Trophoblast cell (in vitro differentiated cells and primary cell): Measurements from ENCODE around the gene LAMB1.
"Not testable (repeated sequence)": the region's sequence is repeated elsewhere in the genome, so short reads cannot be mapped to it uniquely, and the experiment has no call there.

Experiments used
- DNase-seq, 2 donors: peaks; one replicate each; pipeline ENCODE4 v3.0.0-alpha.2; 2016
- H2AFZ ChIP-seq: 2 replicates; pipeline ENCODE4 v1.6.1; 2013; ENCODE audit warnings: low read length, moderate library complexity, mild to moderate bottlenecking; ENCODE audit not compliant: insufficient read depth, poor library complexity
- H2AK5ac ChIP-seq: 2 replicates; pipeline ENCODE4 v1.6.1; 2013; ENCODE audit warnings: mild to moderate bottlenecking, low read length
- H2BK120ac ChIP-seq: 2 replicates; pipeline ENCODE4 v1.6.1; 2013; ENCODE audit warnings: low read length, mild to moderate bottlenecking, moderate library complexity; ENCODE audit not compliant: insufficient read depth, poor library complexity
- H2BK12ac ChIP-seq: 2 replicates; pipeline ENCODE4 v1.6.1; 2013; ENCODE audit warnings: mild to moderate bottlenecking, low read length, moderate library complexity
- H2BK5ac ChIP-seq: 2 replicates; pipeline ENCODE4 v1.6.1; 2013; ENCODE audit warnings: low read length, low read depth, moderate library complexity, mild to moderate bottlenecking; ENCODE audit not compliant: poor library complexity
- H3K14ac ChIP-seq: 2 replicates; pipeline ENCODE4 v1.6.1; 2013; ENCODE audit warnings: mild to moderate bottlenecking, low read length
- H3K18ac ChIP-seq: 2 replicates; pipeline ENCODE4 v1.6.1; 2013; ENCODE audit warnings: mild to moderate bottlenecking, low read length
- H3K23ac ChIP-seq: 2 replicates; pipeline ENCODE4 v1.6.1; 2013; ENCODE audit warnings: low read length
- H3K27ac ChIP-seq: 2 replicates; pipeline ENCODE4 v1.5.1; 2013; ENCODE audit warnings: low read depth, mild to moderate bottlenecking, inconsistent platforms, low read length, moderate library complexity
- H3K27me3 ChIP-seq: 2 replicates; pipeline ENCODE4 v1.6.1; 2013; ENCODE audit warnings: inconsistent platforms, mild to moderate bottlenecking, low read length, moderate library complexity; ENCODE audit not compliant: insufficient read depth
- H3K36me3 ChIP-seq, 2 experiments: 1 replicate in 1 of 2; 2 replicates in 1 of 2; pipeline ENCODE4 v1.6.1; 2013; ENCODE audit warnings: low read length in 2 of 2, mild to moderate bottlenecking in 2 of 2, moderate library complexity in 1 of 2; ENCODE audit not compliant: insufficient read depth in 2 of 2, control insufficient read depth in 1 of 2
- H3K4ac ChIP-seq: 2 replicates; pipeline ENCODE4 v1.6.1; 2013; ENCODE audit warnings: low read depth, mild to moderate bottlenecking, low read length, moderate library complexity
- H3K4me1 ChIP-seq, 2 experiments: 1 replicate in 1 of 2; 2 replicates in 1 of 2; pipeline ENCODE4 v1.6.1; 2013; ENCODE audit warnings: low read length in 2 of 2, mild to moderate bottlenecking in 2 of 2, moderate library complexity in 1 of 2; ENCODE audit not compliant: insufficient read depth in 2 of 2, control insufficient read depth in 1 of 2
- H3K4me2 ChIP-seq: 2 replicates; pipeline ENCODE4 v1.6.1; 2013; ENCODE audit warnings: inconsistent platforms, mild to moderate bottlenecking, low read length, moderate library complexity
- H3K4me3 ChIP-seq: 2 replicates; pipeline ENCODE4 v1.5.1; 2013; ENCODE audit warnings: mild to moderate bottlenecking, low read depth, low read length, inconsistent platforms
- H3K79me1 ChIP-seq: one replicate; pipeline ENCODE4 v1.6.1; 2013; ENCODE audit warnings: low read length
- H3K79me2 ChIP-seq: 2 replicates; pipeline ENCODE4 v1.6.1; 2013; ENCODE audit warnings: low read length, mild to moderate bottlenecking; ENCODE audit not compliant: control insufficient read depth, insufficient read depth, poor library complexity
- H3K9ac ChIP-seq: 2 replicates; pipeline ENCODE4 v1.6.1; 2013; ENCODE audit warnings: mild to moderate bottlenecking, low read length
- H3K9me3 ChIP-seq: 2 replicates; pipeline ENCODE4 v1.6.1; 2013; ENCODE audit warnings: low read depth, mild to moderate bottlenecking, control low read depth, inconsistent platforms, low read length; ENCODE audit not compliant: insufficient read depth
- H4K12ac ChIP-seq: 2 replicates; pipeline ENCODE4 v1.6.1; 2013; ENCODE audit warnings: low read depth, mild to moderate bottlenecking, low read length, moderate library complexity
- H4K8ac ChIP-seq: 2 replicates; pipeline ENCODE4 v1.6.1; 2013; ENCODE audit warnings: low read depth, mild to moderate bottlenecking, low read length, moderate library complexity
- H4K91ac ChIP-seq: one replicate; pipeline ENCODE4 v1.6.1; 2013; ENCODE audit warnings: low read depth, mild to moderate bottlenecking, low read length, moderate library complexity
- WGBS: extraction: QIAGEN DNeasy Blood & Tissue Kit; methylation state at CpG from one replicate; pipeline ENCODE4 v1.1.7; 2013; ENCODE audit warnings: missing lambda C conversion rate; ENCODE audit not compliant: insufficient read length, insufficient coverage; ENCODE audit errors: extremely low coverage; 5-methylcytosine and 5-hydroxymethylcytosine counted together

Gene LAMB1

GRCh38 chr7:107957436-107957835, 45.5 kb downstream of the LAMB1 start:
- Histone ChIP-seq H3K79me2 (no peaks in the 10 kb centered on the region), H2BK5ac (no peak overlapping the region), H4K91ac (no peak overlapping the region), H3K27ac (peak overlapping the region; percentile 5), H4K12ac (no peak overlapping the region), H3K4me1 (peaks cover 5 to 12% of the 10 kb centered on the region in 2 experiments), H2AFZ (no peak overlapping the region), H3K27me3 (no peaks in the 10 kb centered on the region), H3K9ac (no peak overlapping the region), H3K4ac (no peak overlapping the region), H2AK5ac (no peak overlapping the region), H3K4me3 (no peak overlapping the region), H3K36me3 (peaks cover 51 to 68% of the 10 kb centered on the region in 2 experiments), H2BK120ac (no peak overlapping the region), H3K23ac (no peak overlapping the region), H3K79me1 (peaks cover 9% of the 10 kb centered on the region), H3K18ac (no peak overlapping the region), H3K14ac (no peak overlapping the region), H3K9me3 (no peaks in the 10 kb centered on the region), H4K8ac (no peak overlapping the region), H2BK12ac (no peak overlapping the region), H3K4me2 (no peak overlapping the region)
- DNase-seq, result no peak
- no CpG with 5 or more reads among the region's 2 CpGs for WGBS

- H3K27ac ChIP-seq, H4K12ac ChIP-seq, DNase-seq, H4K91ac ChIP-seq, H3K9ac ChIP-seq, H3K4me3 ChIP-seq, H3K4me2 ChIP-seq, H3K9me3 ChIP-seq, H3K79me2 ChIP-seq, H3K4ac ChIP-seq, H2BK5ac ChIP-seq, H3K27me3 ChIP-seq, H3K18ac ChIP-seq, H3K14ac ChIP-seq, H3K23ac ChIP-seq, H2AK5ac ChIP-seq, H2AFZ ChIP-seq, H4K8ac ChIP-seq, H2BK12ac ChIP-seq, H2BK120ac ChIP-seq: not testable (repeated sequence)
- H3K4me1 ChIP-seq, result peaks cover 6 to 14% of the 10 kb centered on the region in 2 experiments
- WGBS, result no CpG with 5 or more reads among the region's 4 CpGs
- H3K79me1 ChIP-seq, result peaks cover 10% of the 10 kb centered on the region
- peaks cover 49 to 66% of the 10 kb centered on the region in 2 experiments for H3K36me3 ChIP-seq
Measured at GRCh38 chr7:107956950-107957349, 46.0 kb downstream of the LAMB1 start.

- WGBS, result no CpG with 5 or more reads among the region's 5 CpGs
- no peak overlapping the region for H4K8ac ChIP-seq
- no peak overlapping the region for H3K14ac ChIP-seq
- H3K4me2 ChIP-seq, result no peak overlapping the region
- H2BK5ac ChIP-seq, result no peak overlapping the region
- no peak for DNase-seq
- peaks cover 2% of the 10 kb centered on the region for H3K79me2 ChIP-seq
- H3K9me3 ChIP-seq, result no peaks in the 10 kb centered on the region
- H2BK120ac ChIP-seq, result no peak overlapping the region
- H3K9ac ChIP-seq, result no peak overlapping the region
- no peak overlapping the region for H2BK12ac ChIP-seq
- no peak overlapping the region for H3K27ac ChIP-seq
- peaks cover 16 to 23% of the 10 kb centered on the region in 2 experiments for H3K4me1 ChIP-seq
- H4K91ac ChIP-seq, result no peak overlapping the region
- H4K12ac ChIP-seq, result no peak overlapping the region
- no peak overlapping the region for H2AK5ac ChIP-seq
- peaks cover 49 to 67% of the 10 kb centered on the region in 2 experiments for H3K36me3 ChIP-seq
- no peak overlapping the region for H3K18ac ChIP-seq
- no peaks in the 10 kb centered on the region for H3K27me3 ChIP-seq
- no peak overlapping the region for H3K4ac ChIP-seq
- no peak overlapping the region for H3K23ac ChIP-seq
- H3K79me1 ChIP-seq, result peaks cover 24% of the 10 kb centered on the region
- H2AFZ ChIP-seq, result no peak overlapping the region
- no peak overlapping the region for H3K4me3 ChIP-seq
Measured at GRCh38 chr7:107955394-107955793, 47.6 kb downstream of the LAMB1 start.

DNA sequence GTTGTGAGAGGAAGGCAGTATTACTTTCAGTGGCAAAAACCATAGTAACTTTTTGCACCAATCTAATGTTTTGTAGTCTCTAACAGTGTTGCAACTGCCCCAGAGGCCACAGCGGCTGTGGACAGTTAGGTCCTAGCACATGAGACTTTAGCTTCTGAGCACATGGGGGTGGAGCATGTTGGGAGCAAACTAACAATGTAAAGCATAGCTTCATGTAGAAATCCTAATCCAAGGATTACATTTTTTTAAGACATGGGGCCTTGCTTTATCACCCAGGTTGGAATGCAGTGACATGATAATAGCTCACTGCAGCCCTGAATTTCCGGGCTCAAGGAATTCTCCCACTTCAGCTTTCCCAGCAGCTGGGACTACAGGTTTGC, 49.0 kb downstream of the LAMB1 start:
- H4K8ac ChIP-seq, result no peak overlapping the region
- no CpG with 5 or more reads among the region's 2 CpGs for WGBS
- H3K9ac ChIP-seq, result no peak overlapping the region
- no peak overlapping the region for H4K12ac ChIP-seq
- peaks cover 39 to 52% of the 10 kb centered on the region in 2 experiments for H3K36me3 ChIP-seq
- no peaks in the 10 kb centered on the region for H3K9me3 ChIP-seq
- H3K4me2 ChIP-seq, result no peak overlapping the region
- H3K23ac ChIP-seq, result no peak overlapping the region
- peaks cover 27% of the 10 kb centered on the region for H3K79me1 ChIP-seq
- DNase-seq, result peak; percentile 80 to 81
- peak overlapping the region; percentile 61 for H2BK120ac ChIP-seq
- peaks cover 2% of the 10 kb centered on the region for H3K79me2 ChIP-seq
- no peak overlapping the region for H2BK12ac ChIP-seq
- no peaks in the 10 kb centered on the region for H3K27me3 ChIP-seq
- H3K27ac ChIP-seq, result peak overlapping the region; percentile 40
- no peak overlapping the region for H2BK5ac ChIP-seq
- no peak overlapping the region for H3K18ac ChIP-seq
- no peak overlapping the region for H3K14ac ChIP-seq
- peaks cover 16 to 24% of the 10 kb centered on the region in 2 experiments for H3K4me1 ChIP-seq
- no peak overlapping the region for H3K4ac ChIP-seq
- no peak overlapping the region for H2AK5ac ChIP-seq
- H3K4me3 ChIP-seq, result no peak overlapping the region
- H4K91ac ChIP-seq, result no peak overlapping the region
- no peak overlapping the region for H2AFZ ChIP-seq
